Suprapubic skin (tissue), 4 donors: ENCODE measurements around the gene RPS6KA1.

Experiments
- CTCF ChIP-seq, 2 donors: fragments of 200-600 bp in 1 of 2; fragments of 450-650 bp in 1 of 2; sonication (generic) in 1 of 2; IDR thresholded peaks; one replicate each; pipeline ENCODE4 v1.5.1; 2016 to 2019; ENCODE audit warnings: antibody characterized with exemption in 2 of 2, mild to moderate bottlenecking in 1 of 2, moderate library complexity in 1 of 2
- POLR2A ChIP-seq, 2 donors: fragments of 450-650 bp; IDR thresholded peaks; one replicate each; pipeline ENCODE4 v1.6.1; 2017; ENCODE audit warnings: antibody characterized with exemption in 2 of 2, mild to moderate bottlenecking in 2 of 2, moderate library complexity in 2 of 2
- POLR2AphosphoS5 ChIP-seq, 3 donors: sonication (generic); formaldehyde crosslinking; IDR thresholded peaks; one replicate each; pipeline ENCODE4 v1.6.1; 2017; ENCODE audit warnings: antibody characterized with exemption in 3 of 3

- TF ChIP-seq CTCF (IDR thresholded peaks at IDR 0.05) (no peak), POLR2A (IDR thresholded peaks at IDR 0.05) (no peak), POLR2AphosphoS5 (IDR thresholded peaks at IDR 0.05) (no peak)
Observed at GRCh38 chr1:26546375-26546774, 16.8 kb downstream of the RPS6KA1 start.
